GM19035 (cell line): Measurements from ENCODE around the gene CNNM4.
A peak's percentile ranks its signal among the peaks of the same experiment; 100 is the strongest.
"Not testable (repeated sequence)": the region's sequence is repeated elsewhere in the genome, so short reads cannot be mapped to it uniquely, and the experiment has no call there.

Experiments
- ATAC-seq: cut with Tn5 transposase; IDR thresholded peaks from one replicate; pipeline ENCODE4 v1.9.1; 2021; ENCODE audit not compliant: unreplicated experiment

The CNNM4 gene

DNA sequence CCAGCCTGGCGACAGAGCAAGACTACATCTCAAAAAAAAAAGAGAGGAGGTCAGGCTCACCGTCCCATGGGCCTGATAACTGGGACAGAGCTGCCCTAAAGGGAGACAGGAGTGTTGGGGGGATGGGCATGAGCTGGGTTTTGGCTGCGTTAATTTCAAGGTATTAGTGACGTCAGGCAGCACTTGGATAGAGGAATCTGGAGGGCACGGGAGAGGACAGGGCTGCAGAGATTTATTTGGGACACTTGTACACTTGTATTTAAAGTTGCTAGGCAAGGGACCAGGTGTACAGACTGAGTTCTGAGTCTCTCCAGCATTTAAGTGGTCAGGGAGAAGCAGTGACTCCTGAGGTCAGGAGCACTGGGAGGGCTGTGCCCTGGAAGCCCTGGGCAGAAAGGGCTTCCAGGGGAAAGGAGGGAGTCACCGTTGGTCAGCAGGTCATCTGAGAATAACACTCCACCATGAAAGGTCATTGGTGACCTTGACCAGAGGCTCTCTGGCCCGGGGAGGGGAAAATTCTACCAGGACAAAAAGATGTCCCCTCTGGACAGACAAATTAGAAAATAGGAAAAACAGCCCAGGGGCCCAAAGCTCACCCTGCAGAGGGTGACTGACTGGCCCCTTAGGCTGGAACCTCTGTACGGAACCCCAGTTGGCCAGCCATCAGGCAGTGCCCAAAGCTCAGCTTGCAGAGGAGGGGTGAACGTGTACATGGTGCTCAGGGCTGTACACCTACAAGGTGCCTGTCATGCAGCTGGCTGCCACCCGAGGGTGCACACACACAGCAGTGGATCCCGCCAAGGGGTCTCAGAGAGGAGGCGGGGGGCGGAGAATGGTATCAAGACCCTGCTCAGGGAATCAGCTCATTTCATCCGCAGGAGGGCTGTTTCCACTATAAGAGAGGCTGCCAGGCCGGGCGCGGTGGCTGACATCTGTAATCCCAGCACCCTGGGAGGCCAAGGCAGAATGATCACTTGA, 32.4 kb downstream of the CNNM4 start:
- no peak for ATAC-seq

DNA sequence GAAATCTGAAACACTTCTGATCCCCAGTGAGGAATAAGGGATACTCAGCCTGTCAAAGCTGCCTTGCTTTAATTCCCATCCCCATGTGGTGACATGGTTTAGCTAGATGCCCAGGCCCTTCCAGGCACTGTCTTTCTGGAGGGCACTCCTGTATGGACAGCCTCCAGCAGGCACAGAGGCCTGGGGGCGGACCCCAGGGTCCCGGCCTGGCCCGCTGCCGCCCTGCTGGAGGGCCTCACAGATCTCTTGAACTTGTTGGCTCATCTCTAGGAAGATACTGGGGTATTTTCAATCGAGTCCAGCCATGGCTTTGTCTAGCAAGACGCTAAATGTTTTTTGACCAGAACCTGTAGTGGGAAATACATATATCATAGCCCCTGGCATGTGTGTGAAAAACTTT, 34.4 kb downstream of the CNNM4 start:
- ATAC-seq = no peak

DNA sequence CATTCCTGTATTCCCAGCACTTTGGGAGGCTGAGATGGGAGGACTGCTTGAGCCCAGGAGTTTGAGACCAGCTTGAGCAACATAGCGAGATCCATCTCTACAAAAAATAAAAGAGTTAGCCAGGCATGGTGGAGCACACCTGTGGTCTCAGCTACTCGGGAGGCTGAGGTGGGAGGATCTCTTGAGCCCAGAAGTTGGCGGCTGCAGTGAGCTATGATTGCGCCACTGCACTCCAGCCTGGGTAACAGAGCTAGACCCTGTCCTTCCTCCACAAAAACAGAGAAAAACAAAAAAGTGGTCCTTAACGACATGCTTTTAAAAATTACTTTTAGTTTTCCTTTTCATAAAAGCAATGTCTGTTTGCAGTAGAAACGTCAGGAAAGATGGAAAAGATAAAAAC, 35.8 kb downstream of the CNNM4 start:
- not testable (repeated sequence) for ATAC-seq

DNA sequence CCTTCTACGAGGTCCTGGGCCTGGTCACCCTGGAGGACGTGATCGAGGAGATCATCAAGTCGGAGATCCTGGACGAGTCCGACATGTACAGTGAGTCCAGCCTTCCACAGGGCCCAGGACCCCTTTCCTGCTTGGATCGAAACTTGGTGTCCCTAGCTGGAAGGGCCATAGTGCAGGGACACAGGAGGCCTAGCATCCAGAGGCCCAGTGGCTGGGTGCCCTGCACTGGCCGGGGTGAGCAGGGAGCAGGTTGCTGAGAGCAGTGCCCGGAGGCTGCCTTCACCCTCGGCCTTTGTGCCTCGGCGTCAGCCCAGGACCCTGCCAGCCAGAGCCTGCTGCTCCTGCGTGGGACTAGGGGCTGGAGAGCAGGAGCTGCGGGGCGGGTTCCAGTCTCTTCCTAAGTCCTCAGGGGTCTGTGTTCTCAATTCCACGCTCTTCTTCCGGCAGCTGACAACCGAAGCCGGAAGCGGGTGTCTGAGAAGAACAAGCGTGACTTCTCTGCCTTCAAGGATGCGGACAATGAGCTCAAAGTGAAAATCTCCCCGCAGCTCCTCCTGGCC, 36.4 kb downstream of the CNNM4 start:
- no peak for ATAC-seq

DNA sequence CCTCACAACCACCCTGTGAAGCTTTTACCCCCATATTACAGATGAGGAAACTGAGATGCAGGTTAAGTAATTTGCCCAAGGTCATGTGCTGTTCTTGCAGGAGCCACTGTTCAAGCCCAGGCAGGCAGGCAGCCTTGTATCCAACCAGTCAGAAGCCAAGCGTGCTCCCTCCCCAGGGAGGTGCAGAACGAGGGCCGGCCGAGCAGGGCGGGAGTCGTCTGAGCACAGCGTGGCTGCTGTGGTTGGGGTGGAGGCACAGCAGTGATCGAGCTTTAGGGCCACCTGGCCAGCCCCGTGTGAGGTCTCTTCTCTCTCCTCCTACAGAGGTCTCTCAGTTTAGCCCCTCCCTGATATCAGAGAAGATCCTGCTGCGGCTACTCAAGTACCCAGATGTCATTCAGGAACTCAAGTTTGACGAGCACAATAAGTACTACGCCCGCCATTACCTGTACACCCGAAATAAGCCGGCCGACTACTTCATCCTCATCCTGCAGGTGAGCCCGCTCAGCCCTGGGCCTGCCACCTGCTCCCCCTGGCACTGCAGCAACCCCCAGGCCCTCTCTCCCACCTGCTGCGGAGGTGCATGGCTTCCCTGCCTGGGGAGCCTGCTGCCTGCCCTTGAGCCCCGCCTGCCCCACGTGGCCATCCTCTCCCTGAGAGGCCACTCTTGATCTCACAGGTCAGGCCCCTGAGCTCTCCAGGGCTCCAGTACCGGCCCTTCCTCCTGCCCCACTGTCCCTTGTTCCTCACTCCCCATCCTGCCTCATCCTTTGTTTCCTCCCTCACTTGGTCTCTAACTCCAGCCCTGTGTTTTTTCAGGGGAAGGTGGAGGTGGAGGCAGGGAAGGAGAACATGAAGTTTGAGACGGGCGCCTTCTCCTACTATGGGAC, 38.3 kb downstream of the CNNM4 start:
- no peak for ATAC-seq

DNA sequence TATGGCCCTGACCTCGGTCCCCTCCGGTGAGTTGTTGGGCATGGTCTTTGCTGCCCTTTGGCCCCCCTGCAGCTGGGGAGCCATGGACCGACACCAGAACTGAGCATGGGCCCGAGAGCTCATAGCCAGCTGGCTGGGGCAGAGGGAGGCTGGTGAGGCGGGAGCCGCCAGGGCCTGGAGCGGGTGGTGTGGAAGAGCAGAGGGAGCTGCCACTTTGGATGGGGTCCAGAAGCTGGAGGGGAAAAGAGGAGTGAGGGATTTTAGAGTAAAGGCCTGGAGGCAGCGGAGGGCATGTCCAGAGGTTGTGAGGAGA, 38.9 kb downstream of the CNNM4 start:
- no peak for ATAC-seq

DNA sequence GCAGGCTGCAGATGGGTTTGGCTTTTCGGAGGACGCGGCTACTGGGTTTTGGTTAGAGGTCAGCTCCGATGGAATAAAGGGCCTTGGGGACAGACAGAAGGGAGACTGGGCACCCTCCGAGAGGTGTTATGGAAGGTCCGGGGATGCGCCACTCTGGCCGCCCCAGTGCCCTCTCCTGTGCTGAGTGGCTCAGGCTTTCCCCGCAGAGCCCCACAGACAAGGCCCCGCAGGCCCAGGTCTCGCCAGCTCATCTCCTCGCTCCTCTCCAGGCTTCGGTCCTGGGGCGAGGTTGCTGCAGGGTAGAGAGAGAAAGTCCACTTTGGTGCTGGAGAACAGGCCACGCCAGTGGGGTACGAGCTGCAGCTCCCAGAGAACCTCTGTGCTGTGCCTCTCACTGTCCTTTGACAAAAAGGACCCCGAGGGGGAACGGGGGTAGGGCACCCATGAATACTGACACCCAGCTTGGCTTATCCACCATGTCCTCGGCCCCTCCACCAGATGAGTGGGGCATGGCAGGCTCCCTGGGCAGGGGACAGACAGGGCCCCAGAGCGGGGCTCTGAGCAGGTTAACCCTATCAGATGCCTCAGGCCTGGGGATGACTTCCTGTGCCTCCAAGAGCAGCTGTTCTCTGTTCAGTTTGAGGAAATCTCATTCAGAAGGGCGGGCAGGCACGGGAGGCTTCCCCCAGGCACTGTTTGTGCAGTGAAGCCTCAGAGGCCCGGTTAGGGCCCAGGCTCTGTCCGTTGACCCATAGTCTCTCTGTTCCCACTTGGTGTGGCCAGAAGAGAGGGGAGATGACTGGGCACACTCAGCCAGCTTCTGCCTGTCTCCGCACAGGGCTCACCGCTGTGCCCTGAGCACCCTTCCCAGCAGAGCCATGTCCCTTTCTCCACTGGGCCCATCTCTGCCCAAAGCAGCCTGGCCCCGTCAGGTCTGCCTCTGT, 39.6 kb downstream of the CNNM4 start:
- peak; percentile 9 for ATAC-seq

DNA sequence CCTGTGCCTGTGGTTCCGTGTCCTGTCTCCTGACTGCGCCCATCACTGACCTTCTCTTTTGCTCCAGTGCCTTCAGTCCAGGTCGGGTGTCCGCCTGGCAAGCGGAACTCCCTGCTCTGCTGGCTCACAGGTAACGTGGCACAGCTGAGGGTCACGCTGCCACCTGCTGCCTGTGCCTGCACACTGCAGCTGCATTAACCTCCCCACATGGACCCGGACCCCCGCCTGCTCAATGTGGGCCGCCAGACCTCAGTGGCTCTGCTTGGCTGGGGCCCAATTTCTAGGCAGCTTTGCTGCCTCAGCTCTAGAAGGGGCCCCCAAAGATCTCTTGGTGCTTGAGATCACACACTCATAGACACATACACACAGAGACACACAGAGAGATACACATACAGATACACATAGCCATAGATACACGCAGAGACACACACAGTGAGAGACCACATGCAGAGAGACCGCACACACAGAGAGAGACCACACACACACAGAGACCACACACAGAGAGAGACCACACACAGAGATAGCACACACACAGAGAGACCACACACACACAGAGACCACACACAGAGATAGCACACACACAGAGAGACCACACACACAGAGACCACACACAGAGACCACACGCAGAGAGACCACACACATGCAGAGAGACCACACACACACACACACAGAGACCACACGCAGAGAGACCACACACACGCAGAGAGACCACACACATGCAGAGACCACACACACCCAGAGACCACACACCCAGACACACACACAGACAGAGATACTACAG, 40.5 kb downstream of the CNNM4 start:
- ATAC-seq = peak; percentile 66

DNA sequence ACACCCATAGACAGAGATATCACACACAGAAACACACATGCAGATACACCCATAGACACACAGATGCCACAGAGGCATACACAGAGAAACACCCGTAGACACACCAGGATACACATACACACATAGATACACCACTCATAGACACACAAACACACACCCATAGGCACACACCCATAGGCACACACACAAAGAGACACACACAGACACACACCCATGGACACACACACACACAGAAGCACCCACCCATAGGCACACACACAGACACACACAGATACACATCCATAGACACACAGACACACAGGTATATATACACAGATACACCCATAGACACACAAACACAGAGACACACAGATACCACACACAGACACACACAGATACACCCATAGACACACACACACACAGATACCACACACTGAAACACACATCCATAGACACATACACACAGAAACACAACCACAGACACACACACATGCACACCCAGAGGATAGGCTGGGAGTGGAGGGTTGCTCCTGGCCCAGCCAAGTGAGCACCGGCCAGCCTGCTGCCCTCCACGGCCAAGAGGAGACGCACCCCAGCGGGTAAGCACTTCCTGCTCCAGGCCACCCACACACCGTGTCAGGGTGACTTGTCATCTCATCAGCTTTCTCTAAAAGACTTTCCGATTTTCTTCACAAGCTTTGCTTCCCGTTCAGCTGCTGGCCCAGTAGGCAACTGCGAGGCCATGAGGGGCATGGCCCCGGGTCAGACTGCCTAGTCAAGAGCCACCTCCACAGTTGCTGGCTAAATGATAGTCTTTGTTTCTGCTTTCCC, 41.3 kb downstream of the CNNM4 start:
- ATAC-seq = no peak

DNA sequence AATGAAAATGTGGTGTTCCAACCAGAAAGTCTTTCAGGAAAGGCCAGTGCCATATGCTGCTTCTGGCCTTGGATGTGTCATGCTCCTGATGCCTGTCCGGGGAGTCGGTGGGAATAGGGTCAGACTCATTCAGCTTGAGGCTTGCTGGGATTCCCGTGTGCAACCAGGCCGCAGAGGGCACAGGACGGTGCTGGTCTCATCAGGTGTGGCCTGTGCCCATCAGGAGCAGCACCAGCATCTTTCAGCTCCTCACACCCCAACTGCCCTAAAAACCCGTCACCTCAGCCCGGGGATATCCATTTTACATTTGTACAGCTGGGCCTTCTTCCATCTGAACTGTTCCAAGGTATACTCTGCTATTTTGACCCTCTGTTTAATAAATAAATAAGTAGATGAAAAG, 42.0 kb downstream of the CNNM4 start:
- ATAC-seq = no peak

DNA sequence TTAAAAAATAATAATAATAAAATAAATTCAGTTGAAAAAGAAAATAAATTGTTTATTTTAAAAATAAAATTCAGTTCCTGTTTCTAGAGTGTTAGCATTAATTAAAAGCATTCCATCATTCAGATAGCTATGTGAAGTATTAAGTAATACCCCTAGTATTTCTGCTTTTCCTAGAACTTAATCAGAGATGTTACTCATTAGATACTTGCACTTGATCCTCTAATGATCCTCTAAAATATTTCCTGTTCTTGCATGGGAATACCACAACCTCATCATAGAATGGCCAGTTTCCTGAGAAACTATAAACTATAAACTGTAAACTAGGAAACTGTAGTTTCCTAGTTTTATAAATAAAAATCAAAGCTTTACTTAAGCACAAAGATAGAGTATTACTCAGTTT, 44.3 kb downstream of the CNNM4 start:
- no peak for ATAC-seq

DNA sequence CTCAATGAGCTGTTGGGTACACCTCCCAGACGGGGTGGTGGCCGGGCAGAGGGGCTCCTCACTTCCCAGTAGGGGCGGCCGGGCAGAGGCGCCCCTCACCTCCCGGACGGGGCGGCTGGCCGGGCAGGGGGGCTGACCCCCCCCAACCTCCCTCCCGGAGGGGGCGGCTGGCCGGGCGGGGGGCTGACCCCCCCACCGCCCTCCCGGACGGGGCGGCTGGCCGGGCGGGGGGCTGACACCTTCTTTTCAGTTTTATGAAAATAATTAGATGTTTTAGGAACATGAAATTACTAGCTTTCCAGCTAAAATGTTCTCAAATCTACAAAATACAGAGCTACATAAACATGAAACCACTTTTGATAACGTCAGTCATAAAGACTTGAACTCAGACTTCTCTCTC, 45.2 kb downstream of the CNNM4 start:
- ATAC-seq = not testable (repeated sequence)

DNA sequence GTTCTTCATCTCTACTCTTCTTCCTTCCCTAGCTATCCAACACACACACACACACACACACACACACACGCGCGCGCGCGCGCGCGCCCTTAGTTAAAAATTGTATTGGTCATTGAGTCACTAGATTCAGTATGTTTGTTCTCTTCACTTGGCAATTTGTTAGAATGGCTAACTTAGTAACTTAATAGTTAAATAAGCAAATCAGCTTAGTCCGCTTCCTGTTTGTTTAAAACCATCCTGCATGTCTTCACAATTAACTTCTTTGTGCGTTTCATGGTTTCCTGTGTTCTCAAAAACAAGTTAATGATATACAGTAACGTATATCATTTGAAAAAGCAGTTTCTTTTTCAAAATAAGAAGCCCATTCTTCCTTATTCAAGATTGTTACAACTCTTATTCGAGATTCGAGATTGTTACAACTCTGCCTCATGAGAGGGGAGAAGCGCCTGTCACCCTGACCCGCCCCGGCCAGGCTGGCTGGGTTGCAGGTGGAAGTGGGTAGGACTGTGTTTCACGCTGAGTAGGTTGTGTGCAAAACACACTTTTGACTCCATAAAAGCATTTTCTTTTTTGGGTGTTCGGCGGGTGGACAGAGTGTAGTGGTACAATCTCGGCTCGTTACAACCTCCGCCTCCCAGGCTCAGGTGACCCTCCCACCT, 45.9 kb downstream of the CNNM4 start:
- no peak for ATAC-seq

DNA sequence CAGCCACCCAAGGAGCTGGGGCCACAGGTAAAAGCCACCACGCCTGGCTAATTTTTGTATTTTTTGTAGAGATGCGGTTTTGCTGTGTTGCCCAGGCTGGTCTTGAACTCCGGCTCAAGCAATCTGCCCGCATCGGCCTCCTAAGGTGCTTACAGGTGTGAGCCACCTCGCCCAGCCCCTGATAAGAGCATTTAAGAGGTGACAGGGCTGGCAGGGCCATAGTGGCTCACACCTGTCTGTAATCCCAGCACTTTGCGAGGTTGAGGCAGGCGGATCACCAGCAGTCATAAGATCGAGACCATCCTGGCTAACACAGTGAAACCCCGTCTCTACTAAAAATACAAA, 46.4 kb downstream of the CNNM4 start:
- ATAC-seq = no peak

DNA sequence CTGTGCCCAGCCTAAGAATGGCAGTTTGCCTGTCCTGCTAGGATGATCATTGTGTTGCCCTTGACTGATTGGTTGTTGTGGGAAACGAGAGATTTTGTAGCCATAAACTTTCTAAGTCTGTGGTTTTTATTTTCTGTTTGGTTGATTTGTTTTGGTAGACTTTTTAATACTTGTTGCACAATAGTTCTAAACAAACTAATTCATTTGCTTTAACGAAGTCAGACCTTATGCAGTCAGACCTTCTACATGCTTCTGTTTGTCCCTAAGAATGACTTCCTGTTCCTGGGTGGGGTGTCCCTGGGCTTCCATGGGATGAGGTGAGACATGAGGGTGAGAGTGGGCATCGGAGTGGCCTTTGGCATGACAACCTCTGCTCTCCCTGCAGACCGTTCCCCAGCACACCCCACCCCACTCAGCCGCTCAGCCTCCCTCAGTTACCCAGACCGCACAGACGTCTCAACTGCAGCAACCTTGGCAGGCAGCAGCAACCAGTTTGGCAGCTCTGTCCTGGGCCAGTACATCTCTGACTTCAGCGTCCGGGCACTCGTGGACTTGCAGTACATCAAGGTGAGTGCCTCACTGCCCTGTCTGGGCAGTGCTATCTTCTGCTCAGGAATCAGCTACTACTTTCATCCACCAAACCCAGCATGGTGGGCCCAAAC, 47.6 kb downstream of the CNNM4 start:
- ATAC-seq = no peak

DNA sequence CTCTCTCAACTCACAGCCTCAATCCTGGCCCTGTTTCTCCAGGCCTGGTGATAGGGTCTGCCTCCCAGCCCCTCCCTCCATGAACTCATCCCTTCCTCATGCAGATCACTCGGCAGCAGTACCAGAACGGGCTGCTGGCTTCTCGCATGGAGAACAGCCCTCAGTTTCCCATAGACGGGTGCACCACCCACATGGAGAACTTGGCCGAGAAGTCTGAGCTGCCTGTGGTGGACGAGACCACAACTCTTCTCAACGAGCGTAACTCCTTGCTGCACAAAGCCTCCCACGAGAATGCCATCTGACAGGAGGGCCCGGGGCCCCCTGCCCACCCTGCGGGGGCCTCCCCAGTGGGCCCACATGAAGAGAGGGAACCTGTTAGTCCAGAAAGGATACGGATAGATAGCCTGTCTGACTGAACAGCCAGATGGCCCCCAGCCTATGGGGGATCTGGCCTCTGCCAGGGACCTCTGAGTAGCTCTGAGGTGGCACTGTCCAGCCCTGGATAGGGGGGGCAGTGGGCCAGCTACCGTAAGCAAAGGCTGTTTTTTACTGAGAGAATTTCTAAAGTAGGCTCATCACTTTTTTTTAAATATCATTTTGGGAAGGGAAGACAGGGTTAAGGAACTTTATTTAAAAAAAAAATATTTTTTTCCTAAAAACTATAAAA, 48.6 kb downstream of the CNNM4 start:
- no peak for ATAC-seq

DNA sequence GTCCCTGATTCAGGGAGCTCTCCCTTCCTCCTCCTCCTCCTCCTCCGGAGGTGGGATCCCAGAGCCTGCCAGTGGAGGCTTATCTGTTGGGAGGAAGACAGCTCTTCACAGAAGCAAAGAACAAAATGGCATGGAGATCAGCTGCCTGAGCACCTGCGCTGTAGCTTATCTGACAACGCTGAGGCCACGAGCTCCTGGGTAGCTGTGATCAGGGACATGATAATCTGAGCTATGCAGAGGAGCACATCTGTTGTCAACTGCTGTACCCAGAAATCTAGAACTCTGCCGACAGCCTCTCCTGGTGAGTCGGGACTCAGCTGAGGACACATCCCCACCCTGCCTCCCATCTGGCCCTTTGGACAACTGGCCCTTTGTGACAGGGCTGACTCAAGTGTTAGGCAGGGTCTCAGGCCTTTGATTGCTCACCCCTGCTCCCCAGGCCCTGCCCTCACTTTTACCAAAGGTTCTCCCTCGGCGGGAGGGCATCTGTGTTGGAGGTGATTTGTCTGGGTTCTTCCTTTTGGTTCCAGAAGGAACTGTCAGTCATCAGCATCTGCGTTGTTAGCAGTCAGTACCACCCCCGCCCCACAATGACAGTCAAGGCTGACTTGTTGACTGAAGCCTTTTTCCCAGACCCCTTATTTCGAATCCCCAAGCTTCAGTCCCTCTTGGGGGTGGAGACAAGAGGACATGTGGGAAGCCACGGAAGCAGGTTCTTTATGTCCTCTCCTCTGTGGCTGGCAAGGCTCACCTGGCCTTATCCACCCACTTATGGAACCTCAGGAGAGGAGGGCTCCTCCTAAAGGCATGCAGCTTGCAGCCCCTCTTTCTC, 49.5 kb downstream of the CNNM4 start:
- ATAC-seq = no peak
